GM19099 (cell line): ENCODE results near the gene ANAPC5.

Experiments
- POLR2A ChIP-seq: IDR thresholded peaks from 3 replicates; pipeline ENCODE4 v1.6.1; 2011; ENCODE audit warnings: low read depth; ENCODE audit not compliant: insufficient read length; ENCODE audit errors: extremely low read depth

The ANAPC5 gene

GRCh38 chr12:121282072-121282742, 70.0 kb downstream of the ANAPC5 start:
- no peak for TF ChIP-seq POLR2A

DNA sequence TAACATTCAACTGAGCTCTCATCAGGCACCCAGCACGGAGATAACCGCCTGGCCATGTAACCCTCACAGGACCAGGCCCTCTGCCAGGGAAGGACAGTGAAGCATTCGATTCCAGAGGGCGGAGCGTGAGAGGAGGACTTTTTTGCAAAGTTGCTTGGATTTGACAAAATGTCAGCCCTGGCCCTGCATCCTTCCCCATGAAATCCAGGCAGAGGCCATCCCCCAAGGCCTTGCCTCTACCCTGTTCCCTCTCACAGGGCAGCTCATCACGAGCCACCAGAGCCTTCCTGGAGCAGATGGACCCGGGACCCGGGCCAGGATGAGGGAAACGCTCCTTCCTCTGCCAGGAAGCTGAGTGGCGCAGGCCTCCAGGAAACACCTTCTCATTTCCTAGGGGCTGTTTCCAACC, 72.7 kb downstream of the ANAPC5 start:
- TF ChIP-seq POLR2A = no peak

- TF ChIP-seq POLR2A = no peak
These were observed 73.2 kb downstream of the ANAPC5 start for GRCh38 chr12:121279071-121279375.

GRCh38 chr12:121278169-121279070, 73.8 kb downstream of the ANAPC5 start:
- no peak for TF ChIP-seq POLR2A

- TF ChIP-seq POLR2A = no peak
These were observed 74.8 kb downstream of the ANAPC5 start for GRCh38 chr12:121277374-121277759.

GRCh38 chr12:121274036-121274763, 78.0 kb downstream of the ANAPC5 start:
- no peak for TF ChIP-seq POLR2A

- TF ChIP-seq POLR2A = no peak
These were observed 78.8 kb downstream of the ANAPC5 start for GRCh38 chr12:121273364-121273896.

DNA sequence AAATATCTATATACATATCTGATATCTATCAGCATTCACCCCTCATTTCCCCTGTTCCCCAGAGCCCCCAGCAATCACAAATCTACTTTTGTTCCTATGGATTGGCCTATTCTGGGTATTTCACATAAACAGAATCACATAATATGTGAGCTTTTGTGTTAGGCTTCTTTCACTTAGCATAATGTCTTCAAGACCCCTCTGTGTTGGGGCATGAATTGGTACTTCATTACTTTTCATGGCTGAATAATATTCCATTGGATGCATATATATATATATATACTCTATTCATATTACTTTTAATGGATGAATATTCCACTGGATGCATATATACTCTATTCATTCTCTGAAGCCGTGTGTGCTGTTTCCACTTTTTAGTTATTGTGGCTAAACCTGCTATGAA, 84.4 kb downstream of the ANAPC5 start:
- TF ChIP-seq POLR2A = no peak

DNA sequence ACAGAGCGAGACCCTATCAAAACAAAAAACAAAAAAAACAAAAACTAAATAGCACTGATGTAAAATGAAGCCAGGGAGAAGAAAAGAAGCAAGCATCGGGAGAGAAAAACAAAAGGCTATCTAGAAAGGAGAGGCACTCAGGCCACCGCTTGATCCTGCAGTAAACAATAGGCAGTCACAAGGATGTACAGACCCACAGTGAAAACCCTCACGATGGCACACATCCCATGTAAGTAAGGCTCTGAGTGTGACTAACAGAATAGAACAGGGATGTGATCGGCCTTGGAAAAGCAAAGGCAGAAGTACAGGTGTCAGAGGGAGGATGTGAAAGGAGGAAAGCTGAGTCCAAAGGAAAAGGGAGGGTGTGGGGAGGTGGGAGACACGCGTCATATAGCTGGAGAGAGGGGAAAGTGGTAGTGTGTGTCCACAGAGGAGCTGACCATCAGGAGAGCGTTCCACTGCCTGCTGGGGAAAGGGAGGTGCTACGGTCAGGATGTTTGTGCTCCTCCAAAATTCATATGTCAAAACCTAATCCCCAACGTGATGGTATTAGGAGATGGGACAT, 87.2 kb downstream of the ANAPC5 start:
- TF ChIP-seq POLR2A = no peak

- TF ChIP-seq POLR2A = no peak
These were observed 88.1 kb downstream of the ANAPC5 start for GRCh38 chr12:121264135-121264534.

- no peak for TF ChIP-seq POLR2A
These were observed 88.8 kb downstream of the ANAPC5 start for GRCh38 chr12:121263206-121263935.

DNA sequence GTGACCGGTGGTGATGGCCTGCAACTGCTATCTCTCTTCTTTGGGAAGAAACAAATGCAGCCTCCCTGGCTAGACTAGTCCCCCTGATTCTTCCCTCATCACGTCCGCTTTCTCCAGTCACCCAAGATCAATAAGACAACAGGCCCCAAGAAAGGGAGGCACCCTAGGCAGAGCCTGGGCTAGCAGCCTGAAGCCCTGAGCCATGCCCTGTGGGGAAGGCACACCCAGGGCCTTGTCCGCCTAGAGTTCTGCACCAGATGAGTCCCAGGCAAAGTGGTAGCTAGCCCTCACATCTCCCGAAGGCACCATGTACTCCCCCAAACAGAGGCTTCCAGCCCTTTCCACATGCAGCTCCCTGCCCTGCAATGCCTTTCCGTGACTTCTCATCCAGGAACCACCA, 90.8 kb downstream of the ANAPC5 start:
- TF ChIP-seq POLR2A = no peak

DNA sequence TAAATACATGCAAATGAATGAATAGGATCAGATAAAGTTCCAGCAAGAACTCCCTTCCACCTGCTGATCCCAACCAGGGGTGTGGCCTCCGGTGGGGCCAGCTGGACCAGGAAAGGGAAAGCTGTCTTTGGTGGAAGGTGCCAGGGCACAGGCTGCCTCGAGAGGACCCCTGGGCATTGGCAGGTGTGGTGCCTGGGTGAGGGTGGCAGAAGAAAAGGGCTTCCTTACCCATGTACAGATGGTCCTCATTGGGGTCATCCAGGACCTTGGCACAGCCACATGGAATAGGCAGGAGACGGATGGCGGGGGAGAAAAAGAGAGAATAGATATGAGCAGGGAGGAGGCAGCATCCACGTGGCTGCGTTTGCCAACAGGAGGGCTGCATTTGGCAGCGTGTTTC, 92.1 kb downstream of the ANAPC5 start:
- no peak for TF ChIP-seq POLR2A

- no peak for TF ChIP-seq POLR2A
These were observed 93.1 kb downstream of the ANAPC5 start for GRCh38 chr12:121259074-121259473.
